ENCODE data around the gene HCFC2. TPM values are rescaled to one million over a fixed set of nuclear protein-coding genes. Genes with fewer than 3 reads are reported as not detected.
A peak's percentile ranks its signal among the peaks of the same experiment; 100 is the strongest.

HCFC2 gene
- total RNA-seq, 4 donors from 2014 or later, result 23.6 to 31.6 (median 27.1) TPM

- Histone ChIP-seq H3K27me3 (no peaks in the 10 kb centered on the region), H3K4me1 (peaks cover 6 to 15% of the 10 kb centered on the region in 2 donors), H3K27ac (peak overlapping the region in 2 of 3 donors; percentile 22 to 69), H3K36me3 (no peaks in the 10 kb centered on the region), H3K4me3 (replicated peaks in 1 of 3) (no peak overlapping the region), H3K9me3 (no peaks in the 10 kb centered on the region)
- TF ChIP-seq, protein P1, sequence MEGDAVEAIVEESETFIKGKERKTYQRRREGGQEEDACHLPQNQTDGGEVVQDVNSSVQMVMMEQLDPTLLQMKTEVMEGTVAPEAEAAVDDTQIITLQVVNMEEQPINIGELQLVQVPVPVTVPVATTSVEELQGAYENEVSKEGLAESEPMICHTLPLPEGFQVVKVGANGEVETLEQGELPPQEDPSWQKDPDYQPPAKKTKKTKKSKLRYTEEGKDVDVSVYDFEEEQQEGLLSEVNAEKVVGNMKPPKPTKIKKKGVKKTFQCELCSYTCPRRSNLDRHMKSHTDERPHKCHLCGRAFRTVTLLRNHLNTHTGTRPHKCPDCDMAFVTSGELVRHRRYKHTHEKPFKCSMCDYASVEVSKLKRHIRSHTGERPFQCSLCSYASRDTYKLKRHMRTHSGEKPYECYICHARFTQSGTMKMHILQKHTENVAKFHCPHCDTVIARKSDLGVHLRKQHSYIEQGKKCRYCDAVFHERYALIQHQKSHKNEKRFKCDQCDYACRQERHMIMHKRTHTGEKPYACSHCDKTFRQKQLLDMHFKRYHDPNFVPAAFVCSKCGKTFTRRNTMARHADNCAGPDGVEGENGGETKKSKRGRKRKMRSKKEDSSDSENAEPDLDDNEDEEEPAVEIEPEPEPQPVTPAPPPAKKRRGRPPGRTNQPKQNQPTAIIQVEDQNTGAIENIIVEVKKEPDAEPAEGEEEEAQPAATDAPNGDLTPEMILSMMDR (IDR thresholded peaks at IDR 0.05), result no peak
- TF ChIP-seq POLR2A (IDR thresholded peaks at IDR 0.05), result no peak
- WGBS, 2 donors, result 70 to 82% methylated on average over 4 of the region's 4 CpGs
- no peak for DNase-seq
- intact Hi-C loops (cut with DNase I), result no loop called here
Observed at GRCh38 chr12:104056419-104056972, 7.8 kb upstream of the HCFC2 start.

DNA sequence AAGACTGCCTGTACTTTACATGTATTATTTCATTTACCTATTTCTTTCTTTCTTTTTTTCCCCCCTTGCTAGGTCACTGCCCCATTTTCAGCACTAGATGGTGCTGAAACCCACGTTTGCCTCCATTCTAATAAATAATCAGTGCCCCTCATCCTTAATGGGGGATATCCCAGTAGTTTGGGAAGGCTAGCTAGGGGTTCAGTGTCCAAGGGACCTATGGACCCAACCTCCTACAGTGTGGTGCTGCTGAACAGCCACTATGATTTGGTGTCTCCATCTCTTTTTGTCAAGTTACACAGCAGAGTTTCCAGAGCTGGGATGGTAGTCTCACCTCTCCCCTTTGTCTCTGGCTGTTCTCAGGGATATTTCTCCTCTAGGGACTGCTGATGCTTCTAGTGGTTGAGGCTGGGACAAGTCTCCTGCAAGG, 6.5 kb upstream of the HCFC2 start:
- no peak overlapping the region for H3K27ac ChIP-seq
- intact Hi-C loops (cut with DNase I), result no loop called here
- H3K27me3 ChIP-seq, result no peaks in the 10 kb centered on the region
- H3K9me3 ChIP-seq, result no peaks in the 10 kb centered on the region
- 4 to 14% methylated on average over 1 of the region's 1 CpG for WGBS, 2 donors
- TF ChIP-seq POLR2A (IDR thresholded peaks at IDR 0.05), result no peak
- TF ChIP-seq, protein P1 (IDR thresholded peaks at IDR 0.05), result peak in 5 of 6 experiments; percentile 30 to 63 (median 51)
- H3K4me3 ChIP-seq (replicated peaks in 1 of 3), result no peak overlapping the region
- H3K4me1 ChIP-seq, result peaks cover 6 to 15% of the 10 kb centered on the region in 2 donors
- no peak for DNase-seq
- H3K36me3 ChIP-seq, result no peaks in the 10 kb centered on the region

DNA sequence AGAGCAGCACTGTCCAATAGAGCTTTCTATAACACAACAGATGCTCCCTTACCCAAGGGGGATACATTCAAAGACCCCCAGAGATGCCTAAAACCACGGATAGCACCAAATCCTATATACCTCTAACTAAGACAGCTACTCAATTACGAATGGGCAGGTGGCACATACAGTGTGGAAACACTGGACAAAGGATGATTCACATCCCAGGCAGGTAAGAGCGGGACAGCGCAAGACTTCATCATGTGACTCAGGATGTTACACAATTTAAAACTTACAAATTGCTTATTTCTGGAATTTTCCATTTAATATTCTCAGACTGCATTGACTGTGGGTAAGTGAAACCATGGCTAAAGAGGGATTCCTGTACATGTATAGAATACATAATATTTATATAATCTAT, 5.5 kb upstream of the HCFC2 start:
- no peak overlapping the region for H3K4me3 ChIP-seq (replicated peaks in 1 of 3)
- no peaks in the 10 kb centered on the region for H3K9me3 ChIP-seq
- WGBS, 2 donors, result 85 to 93% methylated on average over 4 of the region's 4 CpGs
- intact Hi-C loops (cut with DNase I), result no loop called here
- no peaks in the 10 kb centered on the region for H3K36me3 ChIP-seq
- H3K4me1 ChIP-seq, result peaks cover 6 to 15% of the 10 kb centered on the region in 2 donors
- TF ChIP-seq, protein P1 (IDR thresholded peaks at IDR 0.05), result no peak
- no peak for TF ChIP-seq POLR2A (IDR thresholded peaks at IDR 0.05)
- H3K27ac ChIP-seq, result no peak overlapping the region
- no peaks in the 10 kb centered on the region for H3K27me3 ChIP-seq
- DNase-seq, result no peak

- no peak overlapping the region for H3K27ac ChIP-seq
Observed at GRCh38 chr12:104059963-104060362, 4.4 kb upstream of the HCFC2 start.

GRCh38 chr12:104060791-104061190, 3.5 kb upstream of the HCFC2 start:
- Histone ChIP-seq H3K27ac (no peak overlapping the region), H3K9me3 (no peaks in the 10 kb centered on the region), H3K4me1 (peaks cover 9 to 14% of the 10 kb centered on the region in 2 donors), H3K27me3 (no peaks in the 10 kb centered on the region), H3K4me3 (replicated peaks in 1 of 3) (no peak overlapping the region), H3K36me3 (no peaks in the 10 kb centered on the region)
- intact Hi-C loops (cut with DNase I), result loop anchor here (10.0 kb wide), 1 partner anchor 106 kb away; a partner anchor contains a TSS
- TF ChIP-seq POLR2A (IDR thresholded peaks at IDR 0.05), result no peak
- TF ChIP-seq, protein P1 (IDR thresholded peaks at IDR 0.05), result no peak
- WGBS, 2 donors, result 58 to 64% methylated on average over 2 of the region's 2 CpGs
- no peak for DNase-seq

More at GRCh38 chr12:104059963-104060362, 4.4 kb upstream of the HCFC2 start:
- DNase-seq, result no peak
- 72 to 83% methylated on average over 2 of the region's 2 CpGs for WGBS, 2 donors
- no peaks in the 10 kb centered on the region for H3K27me3 ChIP-seq
- intact Hi-C loops (cut with DNase I), result loop anchor here (10.0 kb wide), 1 partner anchor 105 kb away; a partner anchor contains a TSS
- H3K4me3 ChIP-seq (replicated peaks in 1 of 3), result no peak overlapping the region
- TF ChIP-seq POLR2A (IDR thresholded peaks at IDR 0.05), result no peak
- TF ChIP-seq, protein P1 (IDR thresholded peaks at IDR 0.05), result no peak
- H3K9me3 ChIP-seq, result no peaks in the 10 kb centered on the region
- no peaks in the 10 kb centered on the region for H3K36me3 ChIP-seq
- H3K4me1 ChIP-seq, result peaks cover 6 to 15% of the 10 kb centered on the region in 2 donors
